GM19463 (cell line): Measurements from ENCODE around the gene ATG7.

Source experiments
- ATAC-seq: cut with Tn5 transposase; IDR thresholded peaks from one replicate; pipeline ENCODE4 v1.9.1; 2021; ENCODE audit warnings: mild to moderate bottlenecking, moderate library complexity; ENCODE audit not compliant: unreplicated experiment

Gene ATG7, protein sequence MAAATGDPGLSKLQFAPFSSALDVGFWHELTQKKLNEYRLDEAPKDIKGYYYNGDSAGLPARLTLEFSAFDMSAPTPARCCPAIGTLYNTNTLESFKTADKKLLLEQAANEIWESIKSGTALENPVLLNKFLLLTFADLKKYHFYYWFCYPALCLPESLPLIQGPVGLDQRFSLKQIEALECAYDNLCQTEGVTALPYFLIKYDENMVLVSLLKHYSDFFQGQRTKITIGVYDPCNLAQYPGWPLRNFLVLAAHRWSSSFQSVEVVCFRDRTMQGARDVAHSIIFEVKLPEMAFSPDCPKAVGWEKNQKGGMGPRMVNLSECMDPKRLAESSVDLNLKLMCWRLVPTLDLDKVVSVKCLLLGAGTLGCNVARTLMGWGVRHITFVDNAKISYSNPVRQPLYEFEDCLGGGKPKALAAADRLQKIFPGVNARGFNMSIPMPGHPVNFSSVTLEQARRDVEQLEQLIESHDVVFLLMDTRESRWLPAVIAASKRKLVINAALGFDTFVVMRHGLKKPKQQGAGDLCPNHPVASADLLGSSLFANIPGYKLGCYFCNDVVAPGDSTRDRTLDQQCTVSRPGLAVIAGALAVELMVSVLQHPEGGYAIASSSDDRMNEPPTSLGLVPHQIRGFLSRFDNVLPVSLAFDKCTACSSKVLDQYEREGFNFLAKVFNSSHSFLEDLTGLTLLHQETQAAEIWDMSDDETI

GRCh38 chr3:11271986-11272904 lies at the start of gene ATG7:
ATG7 (plus strand) TSS chr3:11272397; CDS start chr3:11298696, 26,299 bp downstream.
- peak; percentile 98 for ATAC-seq

GRCh38 chr3:11224010-11224409 lies 48.2 kb upstream of the ATG7 start:
- no peak for ATAC-seq

GRCh38 chr3:11224870-11225229 lies 47.3 kb upstream of the ATG7 start:
- ATAC-seq = no peak

GRCh38 chr3:11226042-11226370 lies 46.2 kb upstream of the ATG7 start:
- ATAC-seq = no peak

GRCh38 chr3:11228041-11228440 lies 44.2 kb upstream of the ATG7 start:
- no peak for ATAC-seq

- no peak for ATAC-seq
These were observed 42.1 kb upstream of the ATG7 start for GRCh38 chr3:11230125-11230524.

DNA sequence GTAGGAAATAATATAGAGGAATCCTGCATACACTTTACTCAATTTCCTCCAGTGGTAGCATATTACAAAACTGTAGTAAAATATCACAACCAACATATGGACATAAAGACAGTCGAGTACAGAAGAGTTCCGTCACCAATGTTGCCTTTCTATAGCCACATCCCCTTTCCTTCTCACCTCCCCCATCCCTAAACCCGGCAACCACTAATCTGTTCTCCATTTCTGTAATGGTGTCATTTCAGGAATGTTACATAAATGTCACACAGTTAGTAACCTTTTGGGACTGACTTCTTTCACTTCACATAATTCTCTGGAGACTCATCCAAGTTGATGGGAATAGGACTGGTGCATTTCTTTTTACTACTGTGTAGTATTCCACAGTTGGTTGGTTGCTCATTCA lies 41.4 kb upstream of the ATG7 start:
- no peak for ATAC-seq

GRCh38 chr3:11235385-11235784 lies 36.8 kb upstream of the ATG7 start:
- ATAC-seq = no peak

DNA sequence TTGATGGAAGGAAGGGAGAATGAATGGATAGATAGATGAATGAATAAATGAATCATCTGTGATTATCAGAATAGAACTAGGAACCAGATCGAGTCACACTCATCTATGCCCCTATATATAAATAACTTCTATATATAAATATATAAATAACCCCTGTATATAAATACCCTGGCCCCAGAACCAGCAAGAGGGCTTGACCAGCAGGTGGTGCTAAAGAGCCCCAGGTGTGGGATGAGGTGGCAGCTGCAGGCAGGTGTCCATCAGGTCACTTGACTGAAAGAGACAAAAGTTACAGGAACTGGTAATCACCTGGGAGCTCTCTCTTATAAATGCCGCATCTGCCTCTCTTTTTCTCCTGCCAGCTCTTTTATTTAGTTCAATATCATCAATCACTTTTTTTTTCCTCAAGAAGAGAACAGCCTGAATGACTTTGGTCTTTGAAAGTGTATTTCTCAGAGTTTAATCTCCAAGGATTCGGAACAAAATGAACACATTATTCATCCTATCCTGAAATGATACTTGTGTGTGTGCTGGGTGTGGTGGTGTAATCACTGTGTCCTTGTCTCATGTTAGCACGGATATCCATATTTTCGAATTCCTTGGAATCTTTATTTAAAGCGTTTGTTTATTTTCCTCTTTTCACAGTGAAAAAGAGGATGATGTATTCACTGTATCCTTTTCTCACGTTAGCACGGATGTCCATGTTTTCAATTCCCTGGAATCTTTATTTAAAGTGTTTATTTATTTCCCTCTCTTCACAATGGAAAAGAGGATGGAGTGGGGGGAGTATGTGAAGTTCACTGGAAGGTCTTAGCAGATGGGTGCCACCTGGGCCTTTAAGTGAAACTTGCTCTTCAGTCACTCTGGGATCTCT lies 35.4 kb upstream of the ATG7 start:
- peak; percentile 58 for ATAC-seq

DNA sequence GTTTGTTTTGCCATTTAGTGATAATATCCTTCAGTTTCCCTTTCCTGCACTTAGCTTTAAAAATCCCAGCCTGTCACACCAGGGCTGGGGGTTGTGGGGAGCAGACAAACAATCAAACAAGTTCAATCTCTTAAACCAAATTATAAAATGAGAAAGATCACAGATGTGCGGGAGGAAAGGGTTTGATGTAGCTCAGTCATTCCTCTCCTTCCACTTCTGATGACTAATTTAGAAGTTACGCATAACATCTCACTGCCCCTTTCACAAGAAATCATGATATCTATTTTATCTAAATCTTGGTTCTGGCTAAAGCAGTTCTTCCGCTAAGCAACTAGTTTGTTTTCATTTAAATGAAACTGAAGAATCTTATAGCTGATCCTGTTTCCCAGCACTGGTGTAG lies 34.1 kb upstream of the ATG7 start:
- ATAC-seq = no peak

DNA sequence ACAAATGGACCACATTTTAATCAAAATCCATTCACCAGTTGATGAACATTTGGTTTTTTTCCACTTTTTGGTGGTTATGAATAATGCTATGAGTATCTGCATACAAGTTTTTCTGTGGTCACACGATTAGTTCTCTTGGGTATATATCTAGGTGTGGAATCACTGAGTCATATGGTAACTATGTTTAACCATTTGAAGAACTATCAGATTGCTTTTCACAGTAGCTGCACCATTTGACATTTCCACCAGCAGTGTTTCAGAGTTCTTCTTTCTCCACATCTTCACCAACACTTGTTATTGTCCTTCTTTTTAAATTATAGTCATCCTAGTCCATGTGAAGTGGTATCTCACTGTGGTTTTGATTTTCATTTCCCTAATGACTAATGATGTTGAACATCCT lies 33.3 kb upstream of the ATG7 start:
- no peak for ATAC-seq

DNA sequence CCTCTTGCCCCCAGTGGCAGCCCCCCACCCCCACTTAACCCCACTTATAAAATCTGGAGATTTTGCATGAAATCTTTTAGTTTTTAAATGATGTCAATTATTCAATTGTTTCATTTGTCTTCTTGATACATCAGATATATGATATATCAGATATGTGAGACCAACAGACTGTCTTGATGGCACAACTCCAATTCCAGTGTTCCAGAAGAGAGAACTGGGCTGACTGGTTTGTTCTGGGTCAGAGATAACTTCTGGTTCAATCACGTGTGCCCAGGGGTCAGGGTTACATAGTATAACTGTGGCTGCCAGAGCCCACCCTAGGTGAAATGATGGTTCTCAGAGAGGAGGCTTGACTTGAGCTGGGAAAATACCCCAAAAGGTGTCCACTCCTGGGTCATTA lies 32.4 kb upstream of the ATG7 start:
- no peak for ATAC-seq

GRCh38 chr3:11240496-11240895 lies 31.7 kb upstream of the ATG7 start:
- no peak for ATAC-seq

- ATAC-seq = no peak
These were observed 28.0 kb upstream of the ATG7 start for GRCh38 chr3:11244121-11244677.

DNA sequence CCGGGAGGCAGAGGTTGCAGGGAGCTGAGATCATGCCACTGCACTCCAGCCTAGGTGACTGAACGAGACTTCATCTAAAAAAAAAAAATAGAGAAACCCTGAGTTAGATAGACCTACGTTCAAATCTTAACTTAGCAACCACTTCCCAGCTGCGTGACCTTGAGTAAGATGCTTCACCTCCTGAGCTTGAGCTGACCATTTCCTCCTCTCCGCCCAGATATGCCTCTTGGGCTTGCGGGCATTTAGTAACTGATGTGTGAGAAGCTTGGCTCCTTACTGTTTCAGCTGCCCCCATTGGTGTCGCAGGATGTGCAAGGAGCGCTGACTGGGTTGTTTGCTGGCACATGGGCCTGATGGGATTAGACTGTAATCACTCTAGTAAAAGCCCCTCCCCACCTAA lies 26.9 kb upstream of the ATG7 start:
- ATAC-seq = no peak

- no peak for ATAC-seq
These were observed 26.2 kb upstream of the ATG7 start for GRCh38 chr3:11245827-11246662.

- ATAC-seq = no peak
These were observed 25.6 kb upstream of the ATG7 start for GRCh38 chr3:11246663-11246970.

GRCh38 chr3:11247362-11247761 lies 24.8 kb upstream of the ATG7 start:
- ATAC-seq = no peak

GRCh38 chr3:11248596-11248995 lies 23.6 kb upstream of the ATG7 start:
- ATAC-seq = no peak
